ENCODE measurements around the gene GSTT2.
"Not testable (repeated sequence)": the region's sequence is repeated elsewhere in the genome, so short reads cannot be mapped to it uniquely, and the experiment has no call there.

Gene GSTT2

DNA sequence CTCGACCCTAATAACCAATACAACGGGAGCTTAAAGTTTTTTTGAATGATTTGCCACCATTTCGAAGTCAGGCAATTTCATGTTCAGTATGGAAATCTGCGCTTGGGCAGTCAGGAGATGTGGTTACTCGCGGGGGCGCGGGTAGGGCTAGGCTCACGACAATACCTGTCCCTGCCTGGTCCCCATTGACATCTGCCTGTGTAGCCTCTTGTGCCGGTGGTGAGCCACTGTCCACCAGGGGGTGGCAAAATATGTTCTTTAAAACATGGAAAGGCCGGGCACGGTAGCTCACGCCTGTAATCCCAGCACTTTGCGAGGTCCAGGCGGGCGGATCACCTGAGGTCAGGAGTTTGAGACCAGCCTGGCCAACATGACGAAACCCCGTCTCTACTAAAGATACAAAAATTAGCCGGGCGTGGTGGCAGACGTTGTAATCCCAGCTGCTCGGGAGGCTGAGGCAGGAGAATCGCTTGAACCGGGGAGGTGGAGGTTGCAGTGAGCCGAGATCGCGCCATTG, 5.0 kb upstream of the GSTT2 start:
- not testable (repeated sequence) for DNase-seq

DNA sequence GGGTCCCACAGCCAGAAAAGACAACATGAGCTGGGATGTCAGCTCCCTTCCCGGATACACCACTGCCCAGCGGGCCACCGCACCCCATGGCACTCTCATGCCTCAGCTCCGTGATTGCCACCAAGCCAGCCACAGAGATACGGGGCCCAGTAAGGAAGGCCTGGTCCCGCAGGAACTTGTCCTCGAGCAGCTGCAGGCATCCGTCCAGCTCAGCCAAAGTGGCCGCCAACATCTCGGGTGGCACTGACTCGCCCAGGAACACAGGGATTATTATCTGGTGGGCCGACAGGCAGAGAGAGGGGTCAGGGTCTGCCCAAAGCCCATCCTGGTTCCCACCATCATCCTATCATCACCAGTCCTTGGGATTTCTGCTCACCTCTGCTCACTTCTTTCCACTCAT, 2.6 kb upstream of the GSTT2 start:
- not testable (repeated sequence) for DNase-seq

DNA sequence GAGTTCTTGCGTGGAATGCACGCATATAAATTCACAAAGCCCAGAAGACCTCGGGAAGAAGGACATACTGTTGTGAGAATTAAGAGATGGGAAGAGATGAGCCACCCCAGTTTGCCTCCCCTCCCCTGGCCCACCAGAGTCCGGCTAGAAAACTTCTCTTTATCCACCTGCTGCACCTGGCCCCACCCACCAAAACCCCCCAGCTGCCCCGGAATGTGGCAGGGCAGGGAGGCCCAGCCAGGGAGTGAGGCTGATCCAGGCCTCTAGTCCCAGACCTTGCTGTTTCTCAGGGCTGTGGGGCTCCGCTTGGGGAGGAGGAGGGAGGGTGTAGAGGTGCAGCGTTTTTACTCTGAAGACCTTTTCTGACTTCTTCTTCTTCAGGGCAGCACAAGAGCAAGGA, 633 bp downstream of the GSTT2 start:
- DNase-seq = not testable (repeated sequence)

DNA sequence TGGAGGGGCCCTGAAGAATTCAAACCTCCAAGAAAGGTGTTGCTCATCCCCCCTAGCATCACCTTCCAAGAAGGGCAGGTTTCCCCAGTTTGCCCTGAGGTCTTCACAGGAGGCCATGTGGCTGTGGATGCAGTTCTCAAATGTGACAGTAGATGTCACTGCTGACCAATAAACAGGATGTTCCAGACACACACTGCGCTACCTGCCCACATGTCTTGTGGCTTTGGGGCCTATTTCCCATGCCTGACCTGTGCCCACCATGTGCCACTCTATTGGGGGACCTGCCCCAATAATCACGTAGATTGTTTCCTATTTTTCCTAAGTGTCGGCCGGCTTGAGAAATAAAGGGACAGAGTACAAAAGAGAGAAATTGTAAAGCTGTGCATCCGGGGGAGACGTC, 4.5 kb downstream of the GSTT2 start:
- no peak for DNase-seq

DNA sequence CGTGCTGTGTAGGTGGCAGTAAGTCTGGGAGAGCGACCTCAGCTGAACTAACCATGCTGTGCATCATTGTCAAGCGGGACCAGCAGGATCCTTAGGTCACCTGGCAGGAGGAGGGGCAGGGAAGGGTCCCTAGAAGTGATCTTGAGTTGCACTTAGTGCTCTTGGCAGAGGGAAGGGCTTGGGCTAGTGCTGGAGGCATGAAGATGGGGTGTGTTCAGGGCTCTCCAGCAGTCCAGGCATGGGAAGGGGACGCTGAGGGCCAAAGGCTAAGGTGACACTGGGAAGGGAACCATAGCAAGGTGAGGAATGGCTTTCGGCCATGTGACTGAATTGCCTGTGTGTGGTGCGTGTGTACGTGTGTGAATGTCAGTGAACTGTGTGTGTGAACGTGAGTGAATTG, 6.2 kb downstream of the GSTT2 start:
- not testable (repeated sequence) for DNase-seq

DNA sequence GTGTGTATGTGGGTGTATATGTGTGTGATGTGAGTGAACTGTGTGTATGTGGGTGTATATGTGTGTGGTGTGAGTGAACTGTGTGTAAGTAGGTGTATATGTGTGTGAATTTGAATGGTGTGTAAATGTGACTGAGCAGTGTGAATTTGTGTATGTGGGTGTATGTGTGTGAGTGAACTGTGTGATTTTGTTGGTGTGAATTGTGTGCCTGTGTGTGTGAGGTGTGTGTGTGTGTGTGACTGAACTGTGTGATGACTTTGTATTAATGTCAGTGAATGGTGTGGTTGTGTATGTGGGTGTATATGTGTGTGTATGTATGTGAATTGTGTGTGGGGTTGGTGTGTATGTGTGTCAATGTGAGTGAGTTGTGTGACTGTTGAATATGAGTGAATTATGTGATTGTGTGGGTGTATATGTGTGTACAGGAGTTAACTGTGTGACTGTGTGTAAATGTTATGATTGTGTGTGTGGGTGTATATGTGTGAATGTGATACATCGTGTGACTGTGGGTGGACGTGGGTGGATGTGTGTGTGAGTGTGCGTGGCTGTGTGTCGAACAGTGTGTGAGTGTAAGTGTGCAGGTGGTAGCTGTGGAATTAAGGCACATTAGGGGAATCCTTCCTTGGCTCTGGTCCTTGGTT, 6.7 kb downstream of the GSTT2 start:
- not testable (repeated sequence) for DNase-seq

DNA sequence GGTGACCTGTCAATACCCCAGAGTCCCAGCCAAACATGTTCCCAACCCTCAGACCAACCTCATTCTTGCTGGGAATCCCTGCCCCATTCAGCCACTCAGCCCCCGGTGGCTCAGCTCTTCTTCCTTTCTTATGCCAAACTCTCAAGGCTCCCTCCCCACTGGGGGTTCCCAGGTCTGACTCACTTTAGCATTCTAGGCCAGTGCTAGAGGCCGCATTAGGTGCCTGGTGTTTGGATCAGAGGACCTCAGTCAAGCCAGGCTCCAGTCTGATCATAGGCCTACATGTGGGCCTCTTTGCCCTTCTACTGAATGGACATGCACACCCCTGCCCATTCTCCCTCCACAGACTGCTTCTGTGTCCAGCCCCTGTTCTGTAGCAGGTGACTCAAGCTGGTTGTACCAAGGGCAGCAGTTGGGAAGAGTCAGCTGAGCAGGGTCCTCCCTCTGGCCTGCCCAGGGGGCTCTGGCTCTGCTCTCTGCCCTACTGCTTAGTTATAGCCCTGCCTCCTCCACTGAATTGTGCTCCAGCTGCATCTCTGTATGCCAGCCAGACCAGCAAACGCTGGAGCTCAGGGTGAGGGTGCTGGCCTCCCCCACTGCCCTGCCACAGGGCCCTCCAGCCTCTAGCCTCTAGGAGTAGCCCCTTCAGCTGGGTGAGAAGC, 9.8 kb downstream of the GSTT2 start:
- DNase-seq = not testable (repeated sequence)

DNA sequence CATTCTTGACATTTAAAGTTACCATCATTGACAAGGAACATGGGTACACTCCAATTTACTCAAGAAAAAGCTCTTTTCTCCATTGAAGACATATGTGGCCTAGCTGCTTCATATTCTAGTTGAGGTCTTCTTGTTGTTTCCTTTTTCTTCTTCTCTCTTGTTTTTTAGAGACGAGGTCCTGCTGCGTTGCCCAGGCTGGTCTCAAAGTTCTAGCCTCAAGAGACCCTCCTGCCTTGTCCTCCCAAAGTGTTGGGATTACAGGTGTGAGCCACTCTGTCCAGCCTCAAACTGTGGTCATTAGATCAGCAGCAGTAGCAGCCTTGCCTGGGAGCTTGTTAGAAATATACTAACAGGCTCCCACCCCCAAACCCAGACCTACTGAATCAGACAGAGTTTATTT, 13.1 kb downstream of the GSTT2 start:
- not testable (repeated sequence) for DNase-seq

DNA sequence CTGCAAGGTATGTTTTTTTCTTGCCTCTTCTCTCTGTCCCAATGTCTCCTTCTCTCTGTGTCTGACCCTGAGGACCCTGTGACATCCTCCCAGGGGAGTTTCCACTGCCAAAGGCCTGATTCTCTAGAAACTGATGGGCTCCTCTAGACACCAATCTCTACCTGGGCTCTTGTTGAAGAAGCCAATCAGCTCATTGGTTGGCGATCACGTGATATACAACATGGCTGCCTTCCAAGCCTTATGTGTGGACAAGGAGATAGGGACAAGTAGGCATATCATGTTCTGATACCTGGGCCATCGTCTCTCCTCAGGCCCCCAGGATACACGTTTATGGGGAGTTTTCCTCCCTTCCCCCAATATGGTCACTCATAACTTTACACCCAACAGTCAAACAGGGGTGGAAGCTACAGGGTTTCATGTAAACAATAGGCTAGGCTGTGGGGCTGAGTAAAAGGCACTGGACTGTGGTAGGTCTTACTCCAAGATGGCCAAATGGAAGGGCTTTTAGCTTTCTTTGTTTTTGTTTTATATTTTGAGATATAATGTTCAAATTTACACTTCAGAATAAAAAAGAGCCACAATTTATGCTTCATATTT, 13.7 kb downstream of the GSTT2 start:
- not testable (repeated sequence) for DNase-seq

DNA sequence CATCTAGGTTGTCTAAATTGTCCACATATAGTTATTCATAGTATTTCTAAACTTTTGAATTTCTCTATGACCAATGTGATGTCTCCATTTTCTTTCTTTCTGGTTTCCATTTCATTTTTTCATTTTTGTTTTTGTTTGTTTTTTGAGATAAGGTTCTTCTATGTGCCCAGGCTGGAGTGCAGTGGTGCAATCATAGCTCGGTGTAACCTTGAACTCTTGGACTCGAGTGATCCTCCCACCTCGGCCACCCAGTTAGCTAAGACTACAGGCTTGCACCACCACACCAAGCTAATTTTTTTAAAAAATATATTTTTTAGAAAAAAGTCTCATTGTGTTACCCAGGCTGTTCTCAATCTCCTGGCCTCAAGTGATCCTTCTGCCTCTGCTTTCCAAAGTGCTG, 17.2 kb downstream of the GSTT2 start:
- DNase-seq = no peak

DNA sequence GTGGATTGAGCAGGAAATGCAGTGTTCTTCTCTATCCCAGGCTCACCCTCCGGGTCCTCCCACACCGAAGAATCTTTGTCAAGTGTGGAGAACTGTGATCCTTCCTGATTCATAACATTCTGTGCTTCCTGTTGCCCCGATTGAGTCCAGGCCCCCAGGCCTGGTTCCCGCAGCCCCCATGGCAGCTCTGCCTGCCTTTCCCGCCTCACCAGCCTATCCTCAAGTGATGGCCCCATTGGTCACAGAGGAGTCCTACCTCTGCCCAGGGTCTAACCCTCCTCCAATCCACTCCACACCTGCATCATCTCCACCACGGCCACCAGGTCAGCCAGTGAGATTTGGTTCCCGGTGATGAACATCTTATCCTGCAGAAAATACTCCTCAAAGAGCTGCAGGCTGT, 19.8 kb downstream of the GSTT2 start:
- not testable (repeated sequence) for DNase-seq

DNA sequence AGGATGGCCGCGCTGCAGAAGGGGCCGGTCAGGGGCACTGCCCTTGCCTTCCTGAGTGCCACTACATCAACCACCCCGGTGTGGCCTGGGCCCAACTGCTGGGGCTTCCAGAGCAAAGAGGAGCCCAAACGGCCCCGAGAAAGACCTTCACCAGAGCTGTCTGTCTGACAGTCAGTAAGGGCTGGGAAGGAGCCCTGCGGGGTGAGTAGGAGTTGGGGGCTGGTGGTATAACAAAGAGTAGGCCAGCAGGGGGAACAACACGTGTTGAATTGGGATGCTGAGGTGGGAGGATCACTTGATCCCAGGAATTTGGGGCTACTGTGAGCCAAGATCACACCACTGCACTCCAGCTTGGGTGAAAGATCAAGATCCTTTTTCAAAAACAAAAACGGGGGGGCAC, 21.4 kb downstream of the GSTT2 start:
- DNase-seq = no peak

DNA sequence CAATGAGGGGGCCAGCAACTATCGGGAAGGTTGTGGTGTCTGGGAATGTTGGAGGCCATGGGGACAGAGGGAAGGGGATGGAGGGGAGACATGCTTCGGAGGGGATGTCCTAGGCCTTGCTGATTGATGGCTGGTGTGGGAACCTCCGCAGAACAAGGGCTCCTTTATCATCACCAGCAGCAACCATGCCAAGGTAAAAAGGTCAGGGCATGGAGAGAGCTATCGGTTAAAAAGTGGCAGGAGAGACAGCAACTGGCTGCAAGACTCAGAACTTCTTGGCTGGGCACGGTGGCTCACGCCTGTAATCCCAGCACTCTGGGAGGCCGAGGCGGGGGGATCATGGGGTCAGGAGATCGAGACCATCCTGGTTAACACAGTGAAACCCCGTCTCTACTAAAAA, 22.3 kb downstream of the GSTT2 start:
- DNase-seq = no peak

DNA sequence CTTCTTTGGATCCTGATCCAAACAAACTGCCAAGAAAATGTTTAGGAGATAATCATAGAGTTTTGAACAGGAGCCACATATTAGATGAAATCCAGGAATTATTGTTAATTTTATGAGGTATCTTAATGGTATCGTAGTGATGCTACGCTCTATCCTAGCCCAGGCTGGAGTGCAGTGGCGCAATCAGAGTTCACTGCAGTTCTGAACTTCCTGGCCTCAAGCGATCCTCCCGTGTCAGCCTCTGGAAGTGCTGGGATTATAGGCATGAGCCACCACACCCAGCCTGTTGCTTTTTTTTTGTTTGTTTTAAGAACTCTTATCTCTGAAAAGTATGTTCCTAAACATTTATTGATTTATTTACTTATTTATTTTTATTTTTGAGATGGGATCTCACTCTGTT, 22.9 kb downstream of the GSTT2 start:
- DNase-seq = no peak

DNA sequence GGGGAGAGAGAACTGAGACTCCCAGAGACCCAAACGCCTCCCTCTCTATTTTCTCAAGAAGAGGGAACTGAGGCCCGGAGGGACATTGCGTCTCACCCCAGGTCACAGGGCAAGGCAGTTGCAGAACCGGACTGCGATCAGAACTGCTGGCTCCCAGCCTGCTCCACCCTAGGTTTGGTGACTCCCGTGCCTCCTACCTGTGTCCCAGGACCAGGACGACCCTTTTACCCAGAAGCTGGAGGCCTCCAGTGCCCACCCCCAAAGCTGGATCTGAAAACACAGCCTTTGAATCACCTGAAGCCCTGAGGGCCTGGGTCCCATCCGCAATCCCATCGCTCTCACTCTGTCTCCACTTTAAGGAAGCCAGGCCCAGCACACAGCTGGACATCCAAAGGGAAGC, 24.0 kb downstream of the GSTT2 start:
- DNase-seq = no peak

DNA sequence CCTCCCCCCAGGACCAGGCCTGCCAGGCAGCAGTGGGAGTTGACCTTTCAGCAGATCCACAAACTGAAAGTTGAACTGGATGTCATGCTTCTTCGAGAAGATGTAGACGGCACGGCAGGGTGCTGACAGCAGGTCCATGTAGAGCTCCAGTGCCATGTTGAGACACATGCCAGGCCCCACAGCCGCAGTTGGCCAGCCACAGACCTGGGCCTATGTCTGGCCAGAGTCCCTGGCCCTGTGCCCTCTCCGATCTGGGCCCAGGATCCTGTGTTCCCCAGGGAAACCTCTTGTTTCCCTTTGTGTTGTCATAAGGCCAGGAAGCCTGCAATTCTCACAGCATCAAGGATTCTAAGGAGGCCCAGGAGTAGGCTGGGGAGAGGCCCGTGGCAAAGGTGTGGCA, 25.3 kb downstream of the GSTT2 start, which contains the start of gene GSTT4:
Gene GSTT4, minus strand, starts transcription at position 253 of the 400 bp plus-strand sequence. Its CDS starts 97 bp downstream, at position 156.
- no peak for DNase-seq

DNA sequence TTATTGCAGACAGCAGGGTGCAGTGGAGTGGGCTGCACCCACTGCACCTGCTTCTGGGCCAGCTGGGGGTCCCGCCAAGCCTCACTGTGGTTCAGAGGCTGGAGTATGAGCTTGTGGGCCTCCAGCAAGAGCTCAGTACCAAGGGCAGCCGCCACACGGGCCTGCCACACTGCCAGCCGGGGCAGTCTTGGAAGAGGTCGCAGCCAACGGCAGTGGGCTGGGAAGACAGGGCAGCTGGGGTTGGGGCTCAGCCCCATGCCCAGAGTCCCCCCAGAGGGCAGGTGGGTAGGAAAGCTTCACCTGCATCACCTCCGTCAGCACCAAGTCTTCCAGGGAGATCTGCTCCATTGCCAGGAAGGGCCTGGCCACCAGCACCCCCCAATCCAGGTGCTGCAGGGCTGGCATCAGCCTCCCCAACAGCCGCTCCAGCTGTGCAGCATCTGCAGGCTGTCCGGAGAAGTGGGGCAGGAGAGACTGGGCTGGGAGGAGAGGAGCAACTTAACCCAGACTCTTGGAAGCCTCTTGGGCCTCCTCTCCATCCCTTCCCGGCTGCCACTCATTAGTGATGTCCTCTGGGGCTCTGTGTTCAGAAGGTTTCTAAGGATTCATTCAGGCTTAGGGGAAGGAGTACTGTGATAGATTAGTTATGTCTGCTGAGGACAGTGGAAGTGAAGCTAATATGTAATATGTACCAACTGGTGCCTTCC, 26.4 kb downstream of the GSTT2 start:
- no peak for DNase-seq

DNA sequence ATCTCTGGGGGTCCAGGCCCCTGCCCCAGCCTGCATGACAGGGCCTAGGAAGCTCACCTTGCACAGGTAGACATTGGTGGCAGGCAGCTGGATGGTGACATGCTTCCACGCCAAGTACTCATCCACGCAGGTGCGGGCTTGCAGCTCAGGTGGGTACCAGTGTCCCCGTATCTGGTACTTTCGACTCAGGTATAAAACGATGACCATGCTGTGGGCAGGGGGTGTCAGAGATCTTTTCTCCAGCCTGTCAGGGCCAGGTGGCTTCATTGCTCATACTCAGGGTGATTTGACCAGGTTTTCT, 26.9 kb downstream of the GSTT2 start:
- no peak for DNase-seq

DNA sequence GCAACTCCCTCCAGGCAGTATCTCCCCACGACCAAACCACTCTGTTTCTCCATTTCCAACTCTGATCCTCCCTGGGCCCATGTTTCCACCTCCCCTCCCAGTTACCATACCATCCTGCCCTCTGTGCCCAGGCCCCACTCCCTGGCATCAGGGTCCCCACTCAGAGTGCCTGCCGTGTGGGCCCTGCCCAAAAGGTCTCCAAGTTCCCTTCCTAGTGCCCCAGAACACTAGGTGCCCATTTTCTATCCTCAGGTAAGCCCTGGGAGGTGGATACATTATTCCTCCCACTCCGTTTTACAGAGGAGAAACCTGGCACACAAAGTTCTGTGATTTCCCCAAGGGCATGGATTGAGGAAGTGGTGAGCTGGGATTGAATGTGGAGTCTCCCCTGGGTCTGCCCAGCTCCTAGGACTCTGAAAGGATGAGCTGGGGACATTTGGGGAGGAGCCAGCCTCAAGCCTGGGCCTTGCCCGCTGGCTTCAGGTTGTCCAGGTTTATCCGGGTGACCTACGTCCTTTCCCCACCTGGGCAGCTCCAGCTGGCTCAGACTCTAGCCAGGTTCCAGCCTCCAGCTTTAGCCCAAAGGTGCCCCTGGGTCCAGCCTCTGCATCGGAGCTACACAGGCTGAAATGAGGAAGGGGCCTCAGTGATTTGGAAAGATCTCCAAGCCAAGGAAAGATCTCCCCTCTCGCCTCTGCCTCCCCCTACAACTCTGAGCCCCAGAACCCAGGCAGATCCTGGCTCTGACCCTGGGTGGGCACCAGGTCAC, 27.5 kb downstream of the GSTT2 start:
- DNase-seq = no peak

DNA sequence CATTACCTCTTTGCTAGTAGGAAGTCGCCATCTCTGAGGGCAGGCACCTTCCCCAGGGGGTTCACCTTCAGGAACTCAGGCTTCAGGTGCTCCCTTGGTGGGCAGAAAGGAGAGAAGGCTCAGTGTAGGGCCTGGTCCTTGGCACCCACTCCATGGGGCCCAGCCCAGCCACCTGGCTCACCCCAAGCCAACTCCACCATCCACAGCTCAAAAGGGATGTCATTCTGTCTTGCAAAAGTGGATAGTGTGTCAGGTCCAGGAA, 28.0 kb downstream of the GSTT2 start:
- DNase-seq = no peak

DNA sequence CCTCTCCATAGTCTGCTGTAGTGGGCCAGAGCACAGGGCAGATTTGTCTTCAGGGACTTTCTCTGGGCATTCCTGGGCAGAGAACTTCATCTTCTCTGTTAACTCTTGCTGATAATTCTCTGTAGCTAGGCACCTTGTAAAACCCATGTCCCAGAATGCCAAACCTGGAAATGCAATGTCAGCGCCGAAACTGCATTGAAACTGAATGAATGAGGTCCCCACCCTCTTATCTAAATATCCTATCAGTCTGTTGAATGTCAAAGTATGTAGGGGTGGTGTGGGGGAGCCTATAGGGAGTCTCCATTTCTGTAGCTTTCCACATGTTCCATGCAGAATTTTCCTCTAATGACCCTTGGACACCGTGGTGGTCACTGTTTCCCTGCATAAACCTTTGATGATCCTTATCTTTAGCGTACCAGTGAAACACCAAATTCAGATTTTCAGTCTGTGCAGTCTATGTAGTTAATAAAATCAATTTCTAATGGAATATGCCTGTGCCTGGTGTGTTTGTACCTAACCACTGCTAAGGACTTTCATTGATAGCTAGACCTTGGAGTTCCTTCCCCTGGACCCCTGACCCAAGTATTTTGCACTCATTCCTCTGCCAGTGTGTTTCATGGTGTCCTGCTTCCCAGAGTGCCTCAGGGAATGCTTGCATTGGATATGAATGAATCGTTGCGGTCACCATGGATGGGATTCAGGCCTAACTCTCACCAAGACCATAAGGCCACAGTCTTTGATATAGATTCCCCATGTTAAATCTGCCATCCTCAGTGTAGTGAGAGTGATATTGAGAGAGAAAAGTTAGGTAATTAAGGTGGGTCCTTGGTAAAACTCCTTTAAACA, 28.7 kb downstream of the GSTT2 start:
- no peak for DNase-seq

Measured in activated CD8-positive, alpha-beta memory T cell treated with anti-CD3 and anti-CD28 coated beads, Interleukin-2, amount 50 U/mL, for 48 hours (primary cell).